SH-SY5Y (cell line): Measurements from ENCODE around the gene GAB1.

ENCODE experiments used
- GATA2 ChIP-seq: IDR thresholded peaks from 2 replicates; pipeline ENCODE4 v1.6.1; 2011; ENCODE audit warnings: mild to moderate bottlenecking, low read depth, low read length
- GATA3 ChIP-seq: IDR thresholded peaks from 2 replicates; pipeline ENCODE4 v1.6.1; 2011; ENCODE audit warnings: low read depth, mild to moderate bottlenecking, low read length, moderate library complexity

DNA sequence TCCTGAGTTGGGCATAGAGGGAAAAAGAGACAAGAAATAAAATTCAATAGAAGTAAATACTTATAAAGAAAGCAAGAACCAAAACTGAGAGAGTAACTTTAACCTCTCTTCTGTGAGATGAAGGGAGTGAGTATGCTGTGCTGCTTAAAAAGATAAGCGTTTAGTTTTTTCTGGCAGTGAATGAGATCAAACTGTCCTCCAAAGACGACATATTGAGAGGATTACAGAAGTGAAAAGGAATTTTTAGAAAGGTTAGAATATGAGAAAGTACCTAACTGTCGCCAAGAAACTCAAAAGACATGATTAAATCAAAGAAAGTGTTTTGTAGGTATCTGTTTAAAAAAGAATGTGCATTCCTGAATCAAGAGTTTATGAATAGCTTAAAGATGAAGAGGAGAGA lies 16.0 kb downstream of the GAB1 start:
- TF ChIP-seq GATA2 (no peak), GATA3 (no peak)
